Heart left ventricle (tissue), 13 donors: ENCODE results near the gene ARHGAP33.

ENCODE experiments used
- POLR2A ChIP-seq, 2 donors: fragments of 450-650 bp; IDR thresholded peaks; one replicate each; pipeline ENCODE4 v1.6.1; 2017; ENCODE audit warnings: antibody characterized with exemption in 2 of 2, mild to moderate bottlenecking in 2 of 2, moderate library complexity in 2 of 2
- TF ChIP-seq, protein P1 (sequence below), 12 donors: fragments of 200-600 bp; sonication (generic) in 4 of 12; IDR thresholded peaks; one replicate each; pipeline versions ENCODE4 v1.5.0 to v1.8.0; 2018 to 2022; ENCODE audit warnings: antibody characterized with exemption in 12 of 12, mild to moderate bottlenecking in 5 of 12
- donor health status: ischemic (EF 13 %, LVEDD 7.1; RV severe dilation, severe dysfunction).
- donor health status: DM: no; HTN: yes; CAD: no.
- donor health status: DM: no; HTN: no; CAD: no.
- donor health status: ischemic (EF 25% LVEDD 6.9; RV normal size, moderate dysfunction).
- donor health status: ischemic (EF 25% LVEDD 5.7; RV mildly dilated, moderate dysfunction).
- donor health status: ischemic (EF 35%, LVEDD 5.7; RV mildly dilated, moderate dysfunction).
- donor health status: nonischemic (EF 11% LVEDD 7.7; RV severe dilation, severe dysfunction).
- donor health status: DM: yes; HTN: yes; CAD: no.
- donor health status: PGD.
- donor health status: ischemic (EF 29% LVEDD 5.4; RV normal size, mild dysfunction).
- donor health status: nonischemic (EF 23%, LVEDD 6.1; RV moderate dilation, normal function).

DNA sequence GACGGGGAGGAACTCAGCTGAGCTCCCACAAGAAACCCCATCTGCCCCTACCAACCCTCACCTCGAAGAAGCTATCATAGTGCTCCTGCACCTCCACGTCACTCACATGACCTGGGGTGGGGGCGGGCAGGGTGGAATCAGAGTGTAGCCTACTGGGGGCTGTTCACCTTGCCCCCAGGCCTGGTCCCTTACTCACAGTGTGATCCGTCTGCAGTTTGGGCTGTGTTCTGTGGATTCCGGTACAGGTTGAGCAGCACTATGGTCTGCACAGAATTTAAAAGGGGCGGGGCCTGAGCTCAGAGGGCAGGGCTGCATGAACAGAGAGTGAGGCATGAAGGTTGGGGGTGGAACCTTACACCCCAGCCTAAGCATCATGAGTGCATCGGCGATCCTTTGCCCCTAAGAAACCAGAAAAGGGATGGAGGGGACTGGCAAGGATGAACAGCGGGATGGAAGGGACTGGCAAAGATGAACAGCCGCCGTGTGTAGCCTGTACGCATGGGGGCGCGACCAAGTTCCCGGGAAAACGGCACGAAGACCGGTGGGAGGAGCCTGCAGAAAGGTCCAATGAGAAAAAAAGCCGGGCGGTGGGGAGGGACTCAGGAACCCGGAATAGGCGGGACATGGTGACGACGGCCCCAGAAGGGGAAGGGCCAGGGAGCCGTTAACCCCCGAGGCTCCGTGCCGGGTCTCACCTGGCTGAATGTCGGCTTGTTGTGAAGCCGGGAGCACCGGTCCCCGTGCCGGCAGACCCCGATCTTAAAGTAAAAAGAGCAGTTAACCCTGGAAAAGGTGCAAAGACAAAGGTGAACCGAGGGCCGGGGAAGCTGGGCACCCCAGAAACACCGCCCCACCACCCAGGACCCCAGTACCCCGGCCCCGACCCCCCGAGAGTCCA lies 30.7 kb upstream of the ARHGAP33 start:
- TF ChIP-seq, protein P1, sequence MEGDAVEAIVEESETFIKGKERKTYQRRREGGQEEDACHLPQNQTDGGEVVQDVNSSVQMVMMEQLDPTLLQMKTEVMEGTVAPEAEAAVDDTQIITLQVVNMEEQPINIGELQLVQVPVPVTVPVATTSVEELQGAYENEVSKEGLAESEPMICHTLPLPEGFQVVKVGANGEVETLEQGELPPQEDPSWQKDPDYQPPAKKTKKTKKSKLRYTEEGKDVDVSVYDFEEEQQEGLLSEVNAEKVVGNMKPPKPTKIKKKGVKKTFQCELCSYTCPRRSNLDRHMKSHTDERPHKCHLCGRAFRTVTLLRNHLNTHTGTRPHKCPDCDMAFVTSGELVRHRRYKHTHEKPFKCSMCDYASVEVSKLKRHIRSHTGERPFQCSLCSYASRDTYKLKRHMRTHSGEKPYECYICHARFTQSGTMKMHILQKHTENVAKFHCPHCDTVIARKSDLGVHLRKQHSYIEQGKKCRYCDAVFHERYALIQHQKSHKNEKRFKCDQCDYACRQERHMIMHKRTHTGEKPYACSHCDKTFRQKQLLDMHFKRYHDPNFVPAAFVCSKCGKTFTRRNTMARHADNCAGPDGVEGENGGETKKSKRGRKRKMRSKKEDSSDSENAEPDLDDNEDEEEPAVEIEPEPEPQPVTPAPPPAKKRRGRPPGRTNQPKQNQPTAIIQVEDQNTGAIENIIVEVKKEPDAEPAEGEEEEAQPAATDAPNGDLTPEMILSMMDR (IDR thresholded peaks at IDR 0.05): peak in 10 of 12 donors; percentile 20 to 69 (median 45)
- no peak for TF ChIP-seq POLR2A (IDR thresholded peaks at IDR 0.05)
